Left ventricle myocardium inferior (tissue), 1 donor: ENCODE data around the gene NLRP14. TPM values are rescaled to one million over a fixed set of nuclear protein-coding genes. Genes with fewer than 3 reads are reported as not detected.

Experiments
- DNase-seq: peaks from one replicate; pipeline ENCODE4 v3.0.0-alpha.2; 2020
- H3K27ac ChIP-seq: fragments of 200-600 bp; replicated peaks from 2 replicates; pipeline ENCODE4 v1.8.0; 2021
- H3K27me3 ChIP-seq: fragments of 200-600 bp; 2 replicates; pipeline ENCODE4 v1.8.0; 2021; ENCODE audit warnings: low read depth
- H3K36me3 ChIP-seq: fragments of 200-600 bp; 2 replicates; pipeline ENCODE4 v1.8.0; 2021
- H3K4me1 ChIP-seq: fragments of 200-600 bp; 2 replicates; pipeline ENCODE4 v1.8.0; 2021
- H3K4me3 ChIP-seq: fragments of 200-600 bp; 2 replicates; pipeline ENCODE4 v1.8.0; 2021; ENCODE audit warnings: mild to moderate bottlenecking, moderate library complexity
- H3K9me3 ChIP-seq: fragments of 200-600 bp; replicated peaks from 2 replicates; pipeline ENCODE4 v1.8.0; 2021
- CTCF ChIP-seq: fragments of 200-600 bp; IDR thresholded peaks from 2 replicates; pipeline ENCODE4 v1.8.0; 2021; ENCODE audit warnings: antibody characterized with exemption, mild to moderate bottlenecking, borderline replicate concordance
- intact Hi-C: fragments of 100-400 bp; cut with micrococcal nuclease; formaldehyde crosslinking; loops from one replicate; pipeline ENCODE4 v1.11.0; 2022
- total RNA-seq: library from RNA; stranded (reverse); fragmentation: NEBNext Ultra II Directional; extraction: Animal tissue kit (Norgen Biotek cat#: 25700); gene quantifications from one replicate; pipeline ENCODE4 v1.2.1, GENCODE V29; 2021
- donor health status: DM: no; HTN: yes; CAD: no; lungs with severe emphysema.

The NLRP14 gene
- total RNA-seq, 1 donor from 2014 or later = not detected

DNA sequence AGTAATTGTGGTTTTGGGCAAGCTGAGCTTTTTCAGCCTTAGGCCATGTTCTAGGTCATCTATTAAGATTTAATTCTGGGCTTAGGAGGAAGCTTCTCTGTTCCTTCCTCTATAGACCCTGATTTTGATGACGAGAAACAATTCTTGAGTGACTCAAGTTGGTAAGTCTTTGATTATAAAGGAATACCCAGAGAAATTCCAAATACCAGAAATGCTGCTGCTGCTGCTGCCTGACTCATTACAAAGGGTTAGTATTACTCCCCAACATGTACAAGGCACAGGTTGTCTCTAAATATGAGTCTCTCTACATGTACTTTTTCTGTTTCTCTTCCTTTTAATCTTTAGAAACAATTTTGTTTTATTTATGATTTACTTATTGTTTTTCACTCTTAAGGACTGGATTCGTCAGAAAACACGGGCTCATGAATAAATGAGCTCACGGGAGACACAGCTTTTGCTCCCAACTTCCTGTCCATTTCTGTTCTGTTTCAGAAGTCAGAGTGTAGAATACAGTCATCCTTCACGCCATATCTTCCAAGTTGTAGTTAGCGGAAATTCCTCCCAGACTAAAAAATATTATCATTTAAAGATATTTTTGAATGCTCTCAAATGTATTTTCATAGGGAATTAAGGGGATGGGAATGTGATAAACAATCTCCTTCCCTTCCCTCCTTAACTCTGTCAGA, 36.7 kb downstream of the NLRP14 start:
- Histone ChIP-seq H3K27ac (no peak overlapping the region), H3K36me3 (no peaks in the 10 kb centered on the region), H3K27me3 (no peaks in the 10 kb centered on the region), H3K9me3 (no peaks in the 10 kb centered on the region), H3K4me3 (no peak overlapping the region), H3K4me1 (peaks cover 16% of the 10 kb centered on the region)
- DNase-seq = no peak
- intact Hi-C loops = no loop called here
- no peak for TF ChIP-seq CTCF

DNA sequence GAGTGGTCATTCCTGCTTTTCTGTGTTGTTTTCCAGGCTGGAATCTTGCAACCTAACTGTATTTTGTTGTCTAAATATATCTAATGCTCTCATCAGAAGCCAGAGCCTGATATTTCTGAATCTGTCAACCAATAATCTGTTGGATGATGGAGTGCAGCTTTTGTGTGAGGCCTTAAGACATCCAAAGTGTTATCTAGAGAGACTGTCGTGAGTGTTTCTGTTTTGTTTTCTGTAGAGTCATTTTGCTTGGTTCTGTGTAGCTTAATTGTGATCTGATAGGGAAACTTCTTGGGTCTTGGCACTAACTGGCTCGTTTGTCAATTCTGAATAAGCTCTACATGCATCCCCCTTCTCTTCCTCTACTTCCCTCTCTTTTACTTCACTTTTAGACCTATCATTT, 37.4 kb downstream of the NLRP14 start:
- Histone ChIP-seq H3K4me3 (no peak overlapping the region), H3K9me3 (no peaks in the 10 kb centered on the region), H3K4me1 (peaks cover 16% of the 10 kb centered on the region), H3K36me3 (no peaks in the 10 kb centered on the region), H3K27ac (no peak overlapping the region), H3K27me3 (no peaks in the 10 kb centered on the region)
- intact Hi-C loops = no loop called here
- TF ChIP-seq CTCF = no peak
- DNase-seq = no peak

- H3K4me3 ChIP-seq = no peak overlapping the region
- no peaks in the 10 kb centered on the region for H3K9me3 ChIP-seq
- H3K4me1 ChIP-seq = peaks cover 16% of the 10 kb centered on the region
- TF ChIP-seq CTCF = no peak
- H3K27ac ChIP-seq = no peak overlapping the region
- no peaks in the 10 kb centered on the region for H3K27me3 ChIP-seq
- no peaks in the 10 kb centered on the region for H3K36me3 ChIP-seq
- no peak for DNase-seq
- intact Hi-C loops = no loop called here
Measured at GRCh38 chr11:7060868-7061267, 40.6 kb downstream of the NLRP14 start.

DNA sequence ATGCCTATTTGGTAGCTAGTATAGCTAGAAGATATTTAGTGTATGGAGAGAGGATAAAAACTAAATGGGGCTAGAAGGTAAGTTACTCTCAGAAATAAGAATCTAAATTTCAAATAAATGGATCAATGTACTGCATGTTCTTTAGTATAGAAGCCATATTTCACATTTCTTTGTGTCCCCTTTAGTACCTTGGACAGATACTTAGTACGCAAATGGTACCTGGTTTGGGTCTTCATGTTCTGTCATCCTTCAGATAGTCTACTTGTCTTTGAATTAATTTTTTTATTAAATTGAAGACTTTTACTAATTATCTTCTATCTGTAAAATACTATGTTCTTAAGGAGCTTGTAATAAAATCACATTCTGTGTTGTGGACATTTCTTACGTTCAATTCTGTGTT, 42.3 kb downstream of the NLRP14 start:
- H3K36me3 ChIP-seq = no peaks in the 10 kb centered on the region
- intact Hi-C loops = no loop called here
- TF ChIP-seq CTCF = no peak
- no peaks in the 10 kb centered on the region for H3K9me3 ChIP-seq
- H3K4me1 ChIP-seq = peaks cover 14% of the 10 kb centered on the region
- H3K27ac ChIP-seq = no peak overlapping the region
- no peak overlapping the region for H3K4me3 ChIP-seq
- no peak for DNase-seq
- no peaks in the 10 kb centered on the region for H3K27me3 ChIP-seq

- H3K27ac ChIP-seq = no peak overlapping the region
- H3K36me3 ChIP-seq = no peaks in the 10 kb centered on the region
- H3K4me3 ChIP-seq = no peak overlapping the region
- H3K4me1 ChIP-seq = no peaks in the 10 kb centered on the region
- no peaks in the 10 kb centered on the region for H3K9me3 ChIP-seq
- intact Hi-C loops = no loop called here
- TF ChIP-seq CTCF = no peak
- no peak for DNase-seq
- H3K27me3 ChIP-seq = peaks cover 12% of the 10 kb centered on the region
Measured at GRCh38 chr11:7072401-7073028, 52.2 kb downstream of the NLRP14 start.
